Endothelial cell of umbilical vein (primary cell): ENCODE results near the gene CLEC5A.

ENCODE experiments used
- CTCF ChIP-seq, 2 donors: IDR thresholded peaks; 1 replicate in 1 of 2; 2 replicates in 1 of 2; pipeline ENCODE4 v1.5.1; 2011; ENCODE audit warnings: low read length in 2 of 2, mild to moderate bottlenecking in 2 of 2, moderate library complexity in 2 of 2, control low read depth in 1 of 2, inconsistent platforms in 1 of 2, low read depth in 1 of 2; ENCODE audit not compliant: insufficient read depth in 1 of 2; ENCODE audit errors: extremely low read depth in 1 of 2
- EZH2 ChIP-seq: IDR thresholded peaks from 2 replicates; pipeline ENCODE4 v1.6.1; 2012; ENCODE audit warnings: borderline replicate concordance, low read depth, mild to moderate bottlenecking, moderate library complexity, low read length, inconsistent platforms; ENCODE audit not compliant: severe bottlenecking
- GATA2 ChIP-seq: IDR thresholded peaks from 2 replicates; pipeline ENCODE4 v1.7.0; 2011; ENCODE audit warnings: low read depth, mild to moderate bottlenecking, moderate library complexity, mixed read lengths, low read length; ENCODE audit not compliant: insufficient read length, insufficient read depth
- JUN ChIP-seq: IDR thresholded peaks from 2 replicates; pipeline ENCODE4 v1.6.1; 2011; ENCODE audit warnings: borderline replicate concordance, low read depth; ENCODE audit not compliant: insufficient read length, insufficient read depth
- MAX ChIP-seq: IDR thresholded peaks from 2 replicates; pipeline ENCODE4 v1.6.1; 2011; ENCODE audit not compliant: insufficient read depth, insufficient read length
- MYC ChIP-seq: IDR thresholded peaks from one replicate; pipeline ENCODE4 v1.6.1; 2011; ENCODE audit warnings: mild to moderate bottlenecking, low read depth, low read length
- POLR2A ChIP-seq: IDR thresholded peaks from 2 replicates; pipeline ENCODE4 v1.6.1; 2012; ENCODE audit warnings: low read depth, mild to moderate bottlenecking, control low read depth, low read length
- POLR2AphosphoS5 ChIP-seq: IDR thresholded peaks from 2 replicates; pipeline ENCODE4 v1.6.1; 2012; ENCODE audit warnings: low read depth, mild to moderate bottlenecking, control low read depth, low read length, moderate library complexity; ENCODE audit not compliant: insufficient read depth

- no peak for TF ChIP-seq MAX
- no peak for TF ChIP-seq EZH2
- no peak for TF ChIP-seq CTCF (IDR thresholded peaks at IDR 0.05; ENCODE audit: extremely low read depth in 1 of 2, insufficient read depth in 1 of 2, low read depth in 1 of 2, low read length in 2 of 2)
- no peak for TF ChIP-seq GATA2
- no peak for TF ChIP-seq POLR2AphosphoS5
- TF ChIP-seq POLR2A: no peak
- TF ChIP-seq JUN: no peak
- TF ChIP-seq MYC: no peak
Observed at GRCh38 chr7:141991140-141991539, 44.4 kb upstream of the CLEC5A start.
